ENCODE results near the gene IDUA.
A peak's percentile ranks its signal among the peaks of the same experiment; 100 is the strongest.

Gene IDUA

DNA sequence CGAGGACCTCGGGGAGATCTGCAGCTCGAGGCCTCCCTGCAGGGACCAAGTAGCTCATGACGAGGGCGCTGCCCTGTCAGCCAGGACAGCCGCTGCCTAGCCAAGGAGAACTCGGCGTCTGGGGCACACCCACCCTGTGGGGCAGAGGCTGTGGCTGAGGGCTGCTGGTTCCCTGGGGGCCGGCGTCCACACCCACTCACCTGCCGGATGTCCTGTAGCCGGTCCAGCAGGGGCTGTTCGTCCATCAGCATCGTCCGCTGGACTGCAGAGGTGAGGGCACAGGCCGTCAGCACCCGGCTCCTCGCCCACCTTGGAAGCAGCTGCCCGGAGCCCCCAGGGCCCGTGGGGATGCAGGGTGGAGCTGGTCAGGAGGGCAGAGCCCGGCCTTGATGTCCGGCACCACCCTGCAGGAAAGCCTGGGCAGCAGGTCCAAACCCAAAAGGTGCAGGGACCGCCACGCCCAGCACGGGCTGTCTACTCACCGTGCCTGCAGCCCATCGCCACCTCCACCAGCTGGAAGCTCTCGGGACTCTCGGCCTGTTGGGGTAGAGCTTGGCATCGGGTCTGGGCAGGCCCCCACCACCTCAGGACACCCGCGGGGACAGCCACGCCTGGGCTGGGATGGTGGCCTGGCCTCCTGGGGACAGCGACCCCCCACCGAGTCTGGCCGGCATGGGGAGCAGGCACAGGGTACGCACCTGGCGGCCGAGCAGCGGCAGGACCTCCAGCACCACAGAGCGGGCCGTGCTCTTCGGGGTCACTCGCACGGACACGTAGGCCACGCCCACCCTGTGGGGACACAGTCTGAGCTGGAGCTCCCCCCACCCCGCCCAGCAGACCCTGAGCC lies 20.4 kb upstream of the IDUA start:
- no peak overlapping the region for H3K4ac ChIP-seq (ENCODE audit: low read depth in 1 of 2, low read length in 2 of 2)
- no peak overlapping the region for H2BK12ac ChIP-seq (ENCODE audit: low read length in 2 of 2)
- no peak overlapping the region for H3K9ac ChIP-seq (ENCODE audit: low read length)
- no peak overlapping the region for H3K14ac ChIP-seq (ENCODE audit: low read length in 2 of 2)
- no peaks in the 10 kb centered on the region for H3K9me3 ChIP-seq (ENCODE audit: control insufficient read depth, low read length)
- no peak overlapping the region for H3K27ac ChIP-seq (ENCODE audit: low read length, poor library complexity, severe bottlenecking)
- H4K8ac ChIP-seq (ENCODE audit: low read length): no peak overlapping the region
- H3K27me3 ChIP-seq (ENCODE audit: control insufficient read depth in 1 of 2, insufficient read depth in 1 of 2, low read length in 2 of 2): no peaks in the 10 kb centered on the region
- H2BK120ac ChIP-seq (ENCODE audit: low read depth, low read length): no peak overlapping the region
- H4K91ac ChIP-seq (ENCODE audit: low read length): no peak overlapping the region
- DNase-seq: no peak
- no peak overlapping the region for H2BK15ac ChIP-seq (ENCODE audit: low read depth, poor library complexity, severe bottlenecking)
- peaks cover 23% of the 10 kb centered on the region for H3K79me1 ChIP-seq (replicated peaks; ENCODE audit: low read length, poor library complexity, severe bottlenecking)
- H2AFZ ChIP-seq (ENCODE audit: low read depth, low read length): no peak overlapping the region
- no peak overlapping the region for H2AK5ac ChIP-seq (ENCODE audit: low read length, severe bottlenecking)
- H3K36me3 ChIP-seq (ENCODE audit: control insufficient read depth in 1 of 2, insufficient read depth in 2 of 2, low read depth in 1 of 2, low read length in 2 of 2): peaks cover 48 to 88% of the 10 kb centered on the region in 2 experiments
- H3K18ac ChIP-seq (ENCODE audit: low read depth in 1 of 2, low read length in 2 of 2): no peak overlapping the region
- no peak overlapping the region for H3K23ac ChIP-seq (ENCODE audit: low read length in 2 of 2)
- peaks cover 23% of the 10 kb centered on the region for H3K4me1 ChIP-seq (ENCODE audit: control insufficient read depth, insufficient read depth, low read depth, low read length)
- H3K4me3 ChIP-seq (ENCODE audit: insufficient read depth in 1 of 2, low read depth in 1 of 2, low read length in 2 of 2): no peak overlapping the region
- no peak overlapping the region for H3K4me2 ChIP-seq (ENCODE audit: low read length, poor library complexity, severe bottlenecking)
- H2BK5ac ChIP-seq (ENCODE audit: low read depth, low read length, poor library complexity, severe bottlenecking): no peak overlapping the region
- WGBS: 95% methylated on average over 48 of the region's 48 CpGs

DNA sequence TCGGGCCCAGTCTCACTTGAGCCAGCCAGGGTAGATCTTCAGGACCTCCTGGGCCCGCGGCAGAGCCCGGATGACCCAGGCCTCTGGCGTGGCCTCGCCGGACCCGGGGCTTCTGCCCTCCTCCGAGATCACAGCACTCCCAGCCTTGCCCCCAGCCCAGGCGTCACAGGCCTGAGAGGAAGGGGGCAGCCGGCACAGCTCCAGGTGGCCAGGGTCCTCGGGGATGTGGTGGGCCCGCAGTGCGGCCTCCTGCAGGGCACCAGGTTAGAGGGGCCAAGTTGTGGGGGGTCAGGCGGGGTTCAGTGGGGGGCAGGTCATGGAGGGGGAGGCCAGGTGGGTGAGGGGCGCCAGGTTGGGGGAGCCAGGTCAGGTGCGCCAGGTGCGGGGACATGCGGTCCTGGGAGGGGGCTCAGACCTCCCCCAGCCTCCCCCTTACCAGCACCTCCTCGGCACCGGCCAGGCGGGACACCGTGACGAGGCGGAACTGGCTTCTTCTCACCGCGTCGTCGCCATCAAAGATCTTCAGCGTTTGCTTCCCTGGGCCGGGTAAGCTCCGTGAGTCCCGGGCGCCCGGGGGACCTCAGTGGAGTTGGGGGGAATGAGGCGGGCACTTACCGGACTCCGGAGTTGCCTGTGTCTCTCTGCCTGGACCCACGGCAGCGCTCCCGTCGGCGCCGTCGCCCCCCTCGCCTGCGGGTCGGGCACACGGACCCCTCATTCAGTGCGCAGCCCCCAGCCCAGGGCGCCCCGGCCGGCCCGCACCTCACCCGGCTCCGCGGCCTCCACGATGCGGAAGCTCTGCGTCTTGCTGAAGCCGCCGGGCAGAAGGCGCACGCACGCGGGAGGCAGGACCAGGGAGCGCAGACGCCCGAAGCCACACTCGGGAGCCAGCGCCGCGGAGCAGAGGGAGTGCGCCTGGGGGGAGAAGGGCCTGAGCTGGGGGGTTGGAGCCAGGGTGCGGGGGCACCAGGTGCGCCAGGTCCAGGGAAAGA lies 19.4 kb upstream of the IDUA start:
- H2BK15ac ChIP-seq (ENCODE audit: low read depth, poor library complexity, severe bottlenecking): peak overlapping the region; percentile 34
- H4K8ac ChIP-seq (ENCODE audit: low read length): peak overlapping the region; percentile 32
- no peak overlapping the region for H2AK5ac ChIP-seq (ENCODE audit: low read length, severe bottlenecking)
- H3K4me2 ChIP-seq (ENCODE audit: low read length, poor library complexity, severe bottlenecking): no peak overlapping the region
- no peak overlapping the region for H2BK120ac ChIP-seq (ENCODE audit: low read depth, low read length)
- no peaks in the 10 kb centered on the region for H3K9me3 ChIP-seq (ENCODE audit: control insufficient read depth, low read length)
- H2BK5ac ChIP-seq (ENCODE audit: low read depth, low read length, poor library complexity, severe bottlenecking): no peak overlapping the region
- WGBS: 42% methylated on average over 60 of the region's 76 CpGs
- no peak for DNase-seq
- H3K18ac ChIP-seq (ENCODE audit: low read depth in 1 of 2, low read length in 2 of 2): no peak overlapping the region
- peak overlapping the region in 1 of 2 experiments; percentile 26 for H3K14ac ChIP-seq (ENCODE audit: low read length in 2 of 2)
- no peak overlapping the region for H3K4ac ChIP-seq (ENCODE audit: low read depth in 1 of 2, low read length in 2 of 2)
- H3K4me1 ChIP-seq (ENCODE audit: control insufficient read depth, insufficient read depth, low read depth, low read length): peaks cover 31% of the 10 kb centered on the region
- H3K27me3 ChIP-seq (ENCODE audit: control insufficient read depth in 1 of 2, insufficient read depth in 1 of 2, low read length in 2 of 2): no peaks in the 10 kb centered on the region
- no peak overlapping the region for H3K23ac ChIP-seq (ENCODE audit: low read length in 2 of 2)
- peaks cover 31% of the 10 kb centered on the region for H3K79me1 ChIP-seq (replicated peaks; ENCODE audit: low read length, poor library complexity, severe bottlenecking)
- H3K9ac ChIP-seq (ENCODE audit: low read length): no peak overlapping the region
- H4K91ac ChIP-seq (ENCODE audit: low read length): peak overlapping the region; percentile 16
- H3K4me3 ChIP-seq (ENCODE audit: insufficient read depth in 1 of 2, low read depth in 1 of 2, low read length in 2 of 2): peak overlapping the region in 1 of 2 experiments; percentile 1
- no peak overlapping the region for H2BK12ac ChIP-seq (ENCODE audit: low read length in 2 of 2)
- H3K36me3 ChIP-seq (ENCODE audit: control insufficient read depth in 1 of 2, insufficient read depth in 2 of 2, low read depth in 1 of 2, low read length in 2 of 2): peaks cover 39 to 79% of the 10 kb centered on the region in 2 experiments
- no peak overlapping the region for H2AFZ ChIP-seq (ENCODE audit: low read depth, low read length)
- no peak overlapping the region for H3K27ac ChIP-seq (ENCODE audit: low read length, poor library complexity, severe bottlenecking)

DNA sequence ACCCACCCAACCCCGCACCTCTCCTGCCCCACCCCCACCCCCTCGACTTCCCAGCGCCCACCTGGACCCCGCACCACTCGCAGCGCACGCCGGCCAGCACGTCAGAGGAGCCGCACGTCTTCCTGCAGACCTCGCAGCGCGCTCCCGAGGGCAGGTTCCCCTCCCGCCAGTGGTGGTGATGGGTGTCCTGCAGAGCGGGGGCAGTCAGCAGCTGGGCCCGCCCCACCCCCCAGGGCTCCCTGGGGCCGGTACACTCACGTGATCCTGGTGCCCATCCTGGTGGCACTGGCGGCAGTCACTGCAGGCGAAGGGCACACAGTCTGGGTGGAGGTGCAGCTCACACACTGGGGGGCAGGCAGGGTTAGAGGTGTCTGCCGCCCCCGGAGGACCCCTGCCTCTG lies 18.6 kb upstream of the IDUA start:
- no peak overlapping the region for H2BK5ac ChIP-seq (ENCODE audit: low read depth, low read length, poor library complexity, severe bottlenecking)
- no peak for DNase-seq
- no peak overlapping the region for H2BK120ac ChIP-seq (ENCODE audit: low read depth, low read length)
- no peak overlapping the region for H3K4ac ChIP-seq (ENCODE audit: low read depth in 1 of 2, low read length in 2 of 2)
- H3K18ac ChIP-seq (ENCODE audit: low read depth in 1 of 2, low read length in 2 of 2): no peak overlapping the region
- no peaks in the 10 kb centered on the region for H3K27me3 ChIP-seq (ENCODE audit: control insufficient read depth in 1 of 2, insufficient read depth in 1 of 2, low read length in 2 of 2)
- peak overlapping the region in 1 of 2 experiments; percentile 35 for H3K14ac ChIP-seq (ENCODE audit: low read length in 2 of 2)
- 34% methylated on average over 20 of the region's 24 CpGs for WGBS
- H3K9ac ChIP-seq (ENCODE audit: low read length): no peak overlapping the region
- H2BK15ac ChIP-seq (ENCODE audit: low read depth, poor library complexity, severe bottlenecking): no peak overlapping the region
- H3K4me1 ChIP-seq (ENCODE audit: control insufficient read depth, insufficient read depth, low read depth, low read length): peaks cover 35% of the 10 kb centered on the region
- H2BK12ac ChIP-seq (ENCODE audit: low read length in 2 of 2): no peak overlapping the region
- no peak overlapping the region for H2AFZ ChIP-seq (ENCODE audit: low read depth, low read length)
- peaks cover 33 to 71% of the 10 kb centered on the region in 2 experiments for H3K36me3 ChIP-seq (ENCODE audit: control insufficient read depth in 1 of 2, insufficient read depth in 2 of 2, low read depth in 1 of 2, low read length in 2 of 2)
- H3K79me1 ChIP-seq (replicated peaks; ENCODE audit: low read length, poor library complexity, severe bottlenecking): peaks cover 36% of the 10 kb centered on the region
- H4K8ac ChIP-seq (ENCODE audit: low read length): no peak overlapping the region
- H3K4me2 ChIP-seq (ENCODE audit: low read length, poor library complexity, severe bottlenecking): no peak overlapping the region
- no peak overlapping the region for H3K27ac ChIP-seq (ENCODE audit: low read length, poor library complexity, severe bottlenecking)
- no peak overlapping the region for H4K91ac ChIP-seq (ENCODE audit: low read length)
- no peak overlapping the region for H3K4me3 ChIP-seq (ENCODE audit: insufficient read depth in 1 of 2, low read depth in 1 of 2, low read length in 2 of 2)
- peak overlapping the region in 1 of 2 experiments; percentile 5 for H3K23ac ChIP-seq (ENCODE audit: low read length in 2 of 2)
- no peaks in the 10 kb centered on the region for H3K9me3 ChIP-seq (ENCODE audit: control insufficient read depth, low read length)
- H2AK5ac ChIP-seq (ENCODE audit: low read length, severe bottlenecking): no peak overlapping the region

All from mesenchymal stem cell (in vitro differentiated cells and primary cell).